Stimulated activated CD8-positive, alpha-beta memory T cell treated with anti-CD3 and anti-CD28 coated beads, Interleukin-4, amount 100 ng/mL, for 4 hours (primary cell): ENCODE data around the gene CHRM4.

Source experiments
- DNase-seq, 2 donors: peaks; one replicate each; pipeline ENCODE4 v3.0.0-alpha.2; 2020; ENCODE audit warnings: low read depth in 2 of 2, low spot score in 1 of 2

CHRM4 gene

DNA sequence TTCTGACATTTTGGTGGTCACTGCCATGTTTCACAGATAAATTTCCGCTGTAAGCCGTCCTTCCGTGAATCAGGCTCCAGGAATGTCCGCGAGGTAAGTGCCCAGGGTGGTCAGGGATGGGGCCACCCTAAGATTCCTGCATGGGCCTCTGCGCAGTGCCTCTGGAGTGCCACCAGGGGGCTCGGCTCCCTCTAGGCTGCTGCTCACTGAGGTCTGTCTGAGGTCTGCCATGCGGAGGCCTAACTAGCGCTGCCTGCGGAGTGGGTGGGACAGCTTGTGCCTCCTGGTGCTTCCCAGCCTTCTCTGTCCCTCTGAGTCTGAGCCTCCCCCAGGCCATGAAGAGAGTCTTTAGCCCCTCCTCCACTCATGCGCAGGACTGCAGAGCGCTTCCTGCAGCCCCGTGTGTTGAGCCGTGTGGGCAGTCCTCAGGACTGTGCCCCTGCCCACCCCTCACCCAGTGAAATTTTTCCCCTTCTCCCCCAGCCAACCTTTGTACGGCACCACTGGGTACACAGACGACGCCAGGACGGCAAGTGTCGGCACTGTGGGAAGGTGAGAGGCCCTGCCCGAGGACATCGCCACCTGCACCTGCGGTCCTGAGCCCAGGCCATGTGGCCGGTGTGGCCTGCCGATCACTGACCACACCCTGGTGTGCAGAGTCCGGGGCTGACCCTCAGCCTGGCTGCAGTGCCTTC lies 22.0 kb downstream of the CHRM4 start:
- DNase-seq = no peak

DNA sequence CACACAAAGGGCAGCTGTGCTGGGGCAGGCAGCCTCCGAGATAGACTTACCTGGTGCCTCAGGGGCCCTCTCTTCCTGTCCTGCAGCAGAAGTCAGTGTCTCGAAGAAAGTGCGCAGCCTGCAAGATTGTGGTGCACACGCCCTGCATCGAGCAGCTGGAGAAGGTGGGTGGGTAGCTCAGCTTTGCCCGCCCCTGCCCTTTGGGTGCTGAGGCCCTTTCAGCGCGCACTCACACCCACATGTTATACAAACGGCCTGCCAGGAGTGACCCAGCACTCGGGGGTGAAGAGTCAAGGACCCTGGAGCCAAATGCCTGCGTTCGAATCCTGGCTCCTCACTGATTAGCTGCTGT lies 23.7 kb downstream of the CHRM4 start:
- no peak for DNase-seq

DNA sequence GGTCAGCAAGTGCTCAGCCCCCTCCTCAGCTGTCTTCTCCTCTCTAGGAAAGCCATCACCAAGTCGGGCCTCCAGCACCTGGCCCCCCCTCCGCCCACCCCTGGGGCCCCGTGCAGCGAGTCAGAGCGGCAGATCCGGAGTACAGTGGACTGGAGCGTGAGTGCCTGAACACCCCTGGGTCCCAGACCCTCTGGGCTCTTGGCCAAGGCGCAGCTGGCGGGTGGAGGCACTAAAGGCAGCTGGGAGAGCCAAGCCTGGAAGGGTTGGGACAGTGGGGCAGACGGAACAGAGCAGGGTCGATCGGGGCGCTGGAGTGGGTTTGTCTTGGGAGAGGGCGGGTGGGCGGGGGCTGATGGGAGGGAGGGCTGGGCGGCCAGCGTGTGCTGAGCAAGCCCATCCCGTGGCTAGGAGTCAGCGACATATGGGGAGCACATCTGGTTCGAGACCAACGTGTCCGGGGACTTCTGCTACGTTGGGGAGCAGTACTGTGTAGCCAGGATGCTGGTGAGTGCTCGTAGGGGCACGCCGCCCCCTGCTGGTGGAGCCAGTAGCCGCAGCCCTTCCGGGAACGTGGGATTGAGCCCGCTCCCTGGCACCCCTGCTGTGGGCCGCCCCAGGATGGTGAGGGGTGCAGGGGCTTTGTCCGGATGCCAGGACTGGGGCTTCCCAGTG lies 24.2 kb downstream of the CHRM4 start:
- DNase-seq = peak; percentile 48 to 58

DNA sequence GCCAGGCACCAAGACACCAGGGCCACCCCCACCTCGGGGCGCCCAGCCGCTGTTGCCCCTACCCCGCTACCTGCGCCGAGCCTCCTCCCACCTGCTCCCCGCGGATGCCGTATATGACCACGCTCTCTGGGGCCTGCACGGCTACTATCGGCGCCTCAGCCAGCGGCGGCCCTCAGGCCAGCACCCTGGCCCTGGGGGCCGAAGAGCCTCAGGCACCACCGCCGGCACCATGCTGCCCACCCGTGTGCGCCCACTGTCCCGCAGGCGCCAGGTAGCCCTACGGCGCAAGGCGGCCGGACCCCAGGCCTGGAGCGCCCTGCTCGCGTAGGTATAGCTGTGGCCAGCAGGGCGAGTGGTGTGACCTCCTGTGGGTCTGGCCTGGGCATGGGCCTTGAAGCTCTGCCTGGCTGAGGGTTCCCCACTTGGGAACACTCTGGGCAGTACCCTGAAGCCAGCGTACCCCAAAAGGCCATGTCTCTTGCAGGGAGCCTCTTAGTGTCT lies 24.9 kb downstream of the CHRM4 start:
- DNase-seq = no peak

DNA sequence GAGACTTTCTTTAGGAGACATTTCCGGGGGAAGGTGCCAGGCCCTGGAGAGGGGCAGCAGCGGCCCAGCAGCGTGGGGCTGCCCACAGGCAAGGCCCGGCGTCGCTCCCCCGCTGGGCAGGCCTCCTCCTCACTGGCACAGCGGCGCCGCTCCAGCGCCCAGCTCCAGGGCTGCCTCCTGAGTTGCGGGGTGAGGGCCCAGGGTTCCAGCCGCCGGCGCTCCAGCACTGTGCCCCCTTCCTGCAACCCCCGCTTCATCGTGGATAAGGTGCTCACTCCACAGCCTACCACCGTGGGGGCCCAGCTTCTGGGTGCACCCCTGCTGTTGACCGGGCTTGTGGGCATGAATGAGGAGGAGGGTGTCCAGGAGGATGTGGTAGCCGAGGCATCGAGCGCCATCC lies 25.3 kb downstream of the CHRM4 start:
- no peak for DNase-seq

DNA sequence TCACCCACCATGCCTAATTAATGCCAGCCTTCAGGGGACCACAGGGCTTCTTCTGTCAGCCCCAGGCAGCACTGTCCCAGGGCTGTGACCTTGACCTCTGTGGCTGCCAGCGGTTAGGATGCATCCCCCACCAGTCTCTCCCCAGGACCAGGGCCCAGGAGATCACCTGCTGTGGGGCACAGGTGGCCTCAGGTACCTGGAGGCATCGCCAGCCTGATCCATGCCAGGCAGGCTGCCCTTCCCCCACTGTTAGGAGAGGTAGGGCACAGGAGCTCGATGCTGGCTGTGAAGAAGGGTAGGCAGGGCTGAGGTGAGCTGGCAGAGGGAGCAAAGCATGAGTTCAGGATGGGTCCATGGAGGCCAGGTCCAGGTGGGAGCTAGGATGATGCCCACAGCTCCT lies 26.8 kb downstream of the CHRM4 start:
- no peak for DNase-seq

DNA sequence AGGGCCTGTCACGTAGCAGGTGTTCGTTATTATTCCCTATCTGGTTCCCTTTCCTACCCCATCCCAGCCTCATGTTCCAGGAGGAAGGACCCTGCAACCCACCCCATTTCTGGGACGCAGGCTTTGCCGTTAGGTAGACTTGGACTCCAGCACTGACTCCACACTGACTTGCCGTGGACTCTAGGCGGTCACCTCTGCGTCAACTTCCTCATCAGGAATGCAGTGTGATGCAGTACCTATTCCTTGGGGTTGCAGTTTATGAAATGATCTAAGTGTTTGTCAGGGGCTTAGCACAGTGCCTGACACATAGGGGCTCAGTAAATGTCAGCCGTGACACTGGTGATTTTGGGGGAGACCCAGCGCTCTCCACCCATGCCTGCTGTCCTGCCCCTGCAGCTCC lies 27.5 kb downstream of the CHRM4 start:
- DNase-seq = no peak

DNA sequence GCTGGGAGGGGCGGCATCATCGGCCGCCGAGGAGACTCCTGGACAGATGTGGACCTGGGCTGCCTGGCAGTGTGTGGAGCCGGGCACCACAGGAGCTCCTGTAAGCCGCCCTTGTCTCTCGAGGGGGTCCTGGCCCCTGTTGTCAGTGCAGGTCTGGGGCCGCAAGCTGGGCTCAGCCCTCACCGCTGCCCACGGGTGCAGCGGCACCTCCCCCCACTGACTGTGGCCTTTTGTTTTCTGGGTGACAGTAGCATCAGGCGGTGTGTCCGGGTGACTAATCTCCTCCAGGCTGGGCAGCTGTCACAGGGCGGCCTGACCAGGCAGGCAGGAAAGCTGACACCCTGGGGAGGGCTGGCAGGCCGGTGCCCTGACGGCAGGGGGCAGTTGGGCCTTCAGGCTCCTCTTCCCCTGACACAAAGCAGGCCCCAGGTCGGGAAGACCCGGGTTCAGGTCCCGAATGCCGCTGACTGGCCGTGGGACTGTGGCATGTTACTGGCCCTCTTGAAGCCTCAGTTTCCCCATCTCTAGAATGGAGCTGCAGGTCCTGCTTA lies 28.0 kb downstream of the CHRM4 start:
- no peak for DNase-seq

DNA sequence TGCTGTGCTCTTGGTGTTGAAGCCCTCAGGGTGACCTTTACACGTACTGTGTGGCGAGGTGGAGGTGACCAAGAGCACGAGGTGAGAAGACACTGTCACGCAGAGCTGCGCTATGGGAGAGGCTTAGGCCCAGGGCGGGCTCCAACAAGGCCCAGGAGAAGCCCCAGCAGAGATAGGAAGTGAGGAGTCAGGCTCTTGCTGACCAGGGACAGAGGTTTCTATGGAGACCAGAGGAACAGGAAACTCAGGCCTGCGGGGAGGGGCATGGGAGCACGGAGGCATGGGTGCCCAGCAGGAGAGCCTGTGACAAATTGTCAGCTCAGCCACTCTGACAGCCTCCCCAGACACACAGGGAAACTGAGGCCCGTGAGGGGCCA lies 28.6 kb downstream of the CHRM4 start:
- DNase-seq = no peak

DNA sequence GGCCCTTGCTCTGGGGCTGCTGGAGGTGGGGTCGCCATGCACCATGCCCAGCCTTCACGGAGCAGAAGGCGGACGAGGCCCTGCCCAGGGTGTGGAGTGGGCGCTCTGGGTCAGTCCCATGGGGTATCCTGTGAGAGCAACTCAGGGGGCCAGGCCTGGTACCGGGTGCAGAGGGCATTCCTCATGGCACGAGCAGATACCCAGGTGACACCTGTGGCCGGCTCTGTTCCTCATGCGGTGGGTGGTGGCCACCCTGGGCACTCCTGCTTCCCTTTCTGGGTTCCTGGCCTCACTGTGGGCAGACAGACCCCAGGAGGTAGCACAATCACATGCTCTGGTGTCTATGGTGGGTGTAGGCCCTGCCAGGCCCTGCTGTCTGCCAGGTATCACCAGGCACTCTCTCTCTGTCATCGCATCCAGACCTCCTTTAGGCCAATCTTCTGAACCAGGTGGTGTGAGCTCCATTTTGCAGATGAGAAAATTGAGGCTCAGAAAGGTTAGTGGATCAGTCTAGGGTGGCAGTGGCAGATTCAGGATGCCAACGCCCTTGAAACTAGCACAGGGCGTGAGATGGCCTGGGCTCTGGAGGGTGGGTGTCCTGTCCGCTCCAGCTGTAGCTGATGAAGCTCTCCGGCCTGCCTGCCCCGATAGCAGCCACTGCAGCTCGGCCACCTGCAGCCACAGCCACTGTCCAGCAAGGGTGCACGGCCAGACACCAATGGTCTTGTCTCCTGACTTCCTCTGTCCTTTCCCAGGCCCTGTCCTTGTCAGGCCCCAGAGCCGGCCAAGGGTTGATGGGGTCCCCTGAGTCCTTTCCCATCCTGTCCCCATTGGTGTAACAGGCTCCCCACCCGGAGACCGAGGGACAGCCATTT lies 29.2 kb downstream of the CHRM4 start:
- DNase-seq = no peak

DNA sequence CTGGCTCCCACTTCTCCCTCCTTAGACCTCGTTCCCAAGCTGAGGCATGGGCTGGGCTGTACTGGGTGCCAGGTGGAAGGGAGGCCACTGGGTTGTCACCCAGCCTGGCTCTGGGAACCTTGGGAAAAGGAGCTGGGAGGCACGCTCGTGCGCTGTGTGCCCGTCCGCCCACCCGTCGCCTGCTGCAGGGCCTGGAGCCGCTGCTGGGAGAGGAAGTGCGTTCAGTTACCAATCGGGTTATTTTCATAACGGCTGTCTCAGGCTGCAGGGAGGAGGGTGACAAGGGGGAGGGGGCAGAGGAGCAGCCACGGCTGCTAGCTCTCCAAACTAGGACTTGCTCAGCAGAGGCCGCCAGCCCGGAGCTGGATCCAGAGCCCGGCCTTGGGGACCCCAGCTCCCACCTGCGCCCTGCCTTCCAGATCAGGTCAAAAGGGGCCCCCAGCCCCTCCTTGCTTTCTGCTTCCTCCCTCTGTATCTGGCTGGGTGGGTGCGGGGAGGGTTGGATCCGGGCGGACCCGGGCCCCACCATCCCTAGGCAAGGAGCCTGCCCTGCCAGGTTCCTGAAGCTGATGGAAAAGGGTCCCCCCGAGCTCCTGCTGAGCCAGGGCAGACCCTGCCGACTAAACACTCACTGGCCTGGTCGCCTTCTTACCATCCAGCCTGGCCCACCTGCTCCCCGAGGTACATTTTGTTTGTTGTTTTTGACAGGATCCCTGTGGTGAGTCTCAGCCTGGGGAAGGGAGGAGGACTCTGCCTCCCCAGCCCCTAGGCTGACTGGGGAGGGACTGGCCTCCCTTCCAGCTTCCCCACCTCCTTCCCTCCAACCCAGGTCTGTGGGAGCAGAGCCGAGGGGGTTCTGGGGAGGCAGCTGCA lies 30.1 kb downstream of the CHRM4 start:
- DNase-seq = no peak

DNA sequence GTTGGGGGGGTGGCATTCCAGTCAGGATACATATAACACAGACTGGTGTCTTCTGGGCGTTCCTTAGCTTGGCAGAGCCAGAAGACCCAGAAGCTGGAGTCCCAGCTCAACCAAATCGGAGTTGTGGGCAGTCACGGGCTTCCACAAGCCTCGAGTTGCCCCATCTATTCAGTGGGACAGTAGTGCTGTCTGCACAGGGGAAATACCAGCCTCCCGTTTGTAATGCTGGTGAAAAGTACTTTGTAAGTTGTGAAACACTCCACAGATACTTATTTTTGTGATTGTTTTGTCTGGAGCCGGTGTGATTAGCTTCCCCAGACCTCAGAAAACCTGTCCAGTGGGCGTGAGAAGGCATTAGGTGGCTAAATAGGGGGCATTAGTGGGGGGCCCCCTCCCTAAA lies 30.7 kb downstream of the CHRM4 start:
- no peak for DNase-seq

DNA sequence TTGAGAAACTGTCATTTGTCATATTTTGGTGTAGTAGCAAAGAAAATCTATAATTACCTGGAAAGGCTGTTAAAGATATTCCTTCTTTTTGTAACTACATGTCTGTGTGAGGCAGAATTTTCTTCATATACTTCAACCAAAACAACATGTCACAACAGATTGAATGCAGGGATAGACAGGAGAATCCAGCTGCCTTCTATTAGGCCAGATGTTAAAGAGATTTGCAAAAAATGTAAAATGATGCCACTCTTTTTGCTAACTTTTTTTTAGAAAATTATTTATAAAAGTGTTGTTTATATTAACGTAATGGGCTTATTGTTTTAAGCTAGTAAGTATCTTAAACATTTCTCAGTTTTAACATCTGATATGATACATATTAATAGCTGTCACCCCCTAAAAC lies 31.6 kb downstream of the CHRM4 start:
- no peak for DNase-seq

DNA sequence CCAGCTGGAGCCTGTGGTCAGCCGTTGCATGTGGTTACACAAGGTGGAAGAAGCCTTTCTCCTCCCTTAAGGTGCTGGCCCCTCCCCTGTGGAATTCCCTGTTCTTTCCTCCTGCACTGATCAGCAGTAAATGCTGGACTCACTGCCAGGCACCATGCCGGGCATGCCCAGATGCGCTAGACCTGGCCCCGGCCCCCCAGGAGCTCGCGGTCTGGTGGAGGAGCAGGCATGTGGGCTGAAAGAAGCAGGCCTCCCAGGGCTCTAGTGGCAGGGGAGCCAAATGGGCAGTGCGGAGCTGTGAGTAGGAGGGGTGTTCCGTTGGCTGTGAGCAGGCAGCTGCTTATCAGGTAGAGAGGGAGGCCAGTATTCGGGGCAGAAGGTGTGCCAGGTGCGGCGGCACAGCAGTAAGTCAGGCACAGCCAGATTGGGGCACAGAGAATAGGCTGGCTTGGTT lies 34.1 kb downstream of the CHRM4 start:
- no peak for DNase-seq

DNA sequence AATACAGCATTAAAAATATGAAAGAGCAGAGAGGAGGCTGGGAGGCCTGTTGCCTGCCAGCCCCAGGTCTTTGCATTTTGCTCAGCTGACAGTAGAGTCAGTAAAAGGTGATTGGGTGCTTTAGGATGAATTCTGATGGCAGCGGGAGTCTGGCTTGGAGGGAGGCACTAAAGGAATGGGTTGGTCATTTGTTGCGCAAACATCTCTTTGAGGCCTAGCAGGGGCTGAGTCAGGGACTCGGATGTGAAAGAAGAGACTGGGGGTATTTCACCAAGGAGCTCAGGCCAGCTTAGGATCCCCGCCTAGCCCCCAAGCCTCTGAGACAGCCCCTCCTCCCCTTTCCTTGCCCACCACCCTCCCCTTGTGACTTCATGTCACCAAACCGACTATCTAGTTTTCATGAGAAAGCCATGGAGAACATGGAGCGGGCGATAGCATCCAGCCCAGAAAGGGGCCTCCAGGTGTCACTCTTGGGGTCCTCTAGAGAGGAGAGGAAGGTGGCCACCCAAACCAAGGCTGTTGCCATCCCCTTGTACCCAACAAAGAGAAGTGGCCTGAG lies 34.6 kb downstream of the CHRM4 start:
- no peak for DNase-seq

DNA sequence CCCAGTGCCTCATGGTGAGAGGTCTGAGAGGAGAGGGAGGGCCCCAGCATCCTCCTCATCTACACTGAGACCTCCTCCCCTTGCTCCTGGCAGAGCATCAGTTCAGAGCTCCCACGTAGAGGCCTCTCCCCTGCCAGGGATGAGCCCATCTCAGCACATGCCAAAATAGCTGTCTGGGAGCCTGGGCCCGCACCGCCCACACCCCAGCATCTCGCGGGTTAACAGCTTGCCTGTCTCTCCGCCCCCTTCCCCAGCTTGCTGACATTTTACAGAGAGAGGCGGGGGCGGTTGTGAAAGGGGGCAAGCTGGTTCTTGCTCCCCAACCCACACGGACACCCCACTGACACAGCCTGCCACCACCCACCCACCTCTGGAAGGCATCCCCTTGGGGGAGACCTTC lies 37.9 kb downstream of the CHRM4 start:
- DNase-seq = peak in 1 of 2 donors; percentile 67

DNA sequence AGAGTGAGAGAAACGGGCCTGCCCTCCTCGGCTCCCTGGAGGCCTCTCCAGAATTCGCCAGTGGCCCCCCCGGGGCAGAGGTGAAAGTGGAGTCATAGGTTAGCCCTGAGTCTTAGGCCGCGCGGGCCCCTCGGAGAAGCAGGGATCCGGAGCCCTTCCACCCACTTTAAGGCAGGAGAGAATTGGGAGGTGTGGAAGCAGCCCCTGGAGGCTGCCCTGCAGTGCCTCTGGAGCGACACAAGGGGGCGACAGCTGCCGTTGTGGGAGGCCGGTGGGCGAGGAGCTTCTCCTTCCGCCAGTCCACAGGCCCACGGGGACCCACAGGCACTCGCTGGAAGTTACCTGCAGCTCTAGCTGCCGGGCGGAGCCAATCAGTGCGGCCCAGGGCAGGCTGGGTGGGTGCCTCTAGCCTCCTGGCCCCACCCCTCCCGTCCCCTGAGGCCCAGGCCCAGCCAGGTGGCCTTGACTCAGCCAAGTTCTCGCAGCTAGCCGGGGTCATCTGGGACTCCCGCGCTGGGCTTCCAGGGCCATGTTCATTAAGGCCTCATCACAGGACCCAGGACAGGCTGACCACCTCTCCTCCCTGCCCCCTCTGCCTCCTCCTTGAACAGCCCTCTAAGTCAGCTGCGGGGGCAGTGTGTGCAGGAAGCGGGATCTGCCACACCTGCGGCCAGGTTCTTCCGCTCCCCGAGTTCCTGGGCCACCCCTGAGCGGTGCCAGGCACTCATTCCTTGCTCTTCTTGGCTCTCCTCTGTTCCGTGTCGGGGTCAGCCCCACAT lies 39.3 kb downstream of the CHRM4 start:
- peak in 1 of 2 donors; percentile 50 for DNase-seq

DNA sequence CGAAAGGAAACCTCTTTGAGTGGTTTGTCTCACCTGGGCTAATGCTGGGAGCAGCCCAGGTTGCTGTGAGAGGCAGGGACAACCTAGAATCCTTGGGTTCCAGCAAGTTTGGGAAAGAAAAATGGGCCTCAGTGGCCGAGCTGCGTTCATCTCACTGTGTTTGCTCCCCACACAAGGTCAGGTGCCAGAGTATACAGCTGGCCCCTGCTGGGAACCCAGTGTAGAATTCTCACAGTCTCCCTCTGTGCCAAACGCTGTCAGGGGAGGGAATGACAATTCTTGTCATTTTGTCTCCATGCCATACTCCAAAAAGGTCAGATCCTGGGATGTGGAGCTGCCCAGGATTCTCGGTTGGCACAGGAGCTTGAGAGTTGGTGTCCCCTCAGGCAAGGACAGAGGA lies 40.0 kb downstream of the CHRM4 start:
- DNase-seq = no peak

DNA sequence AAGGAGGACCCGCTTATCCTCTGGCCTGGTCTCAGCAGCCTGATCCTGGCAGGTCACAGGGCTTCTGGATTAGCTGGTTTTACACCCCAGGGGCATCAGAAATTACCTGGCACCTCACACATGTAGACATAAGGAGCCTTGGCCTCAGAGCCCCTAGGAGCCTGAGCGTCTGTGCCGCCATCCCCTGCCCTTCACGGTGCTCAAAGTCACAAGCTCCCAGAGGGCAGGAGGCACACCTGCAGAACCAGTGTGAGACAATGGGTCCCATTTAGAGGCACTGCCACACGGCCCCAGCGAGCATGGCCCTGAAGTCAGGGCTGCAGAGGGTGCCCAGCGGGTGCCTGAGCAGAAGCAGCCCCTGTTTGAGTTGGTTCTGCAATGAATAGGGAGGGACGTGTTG lies 40.4 kb downstream of the CHRM4 start:
- no peak for DNase-seq

DNA sequence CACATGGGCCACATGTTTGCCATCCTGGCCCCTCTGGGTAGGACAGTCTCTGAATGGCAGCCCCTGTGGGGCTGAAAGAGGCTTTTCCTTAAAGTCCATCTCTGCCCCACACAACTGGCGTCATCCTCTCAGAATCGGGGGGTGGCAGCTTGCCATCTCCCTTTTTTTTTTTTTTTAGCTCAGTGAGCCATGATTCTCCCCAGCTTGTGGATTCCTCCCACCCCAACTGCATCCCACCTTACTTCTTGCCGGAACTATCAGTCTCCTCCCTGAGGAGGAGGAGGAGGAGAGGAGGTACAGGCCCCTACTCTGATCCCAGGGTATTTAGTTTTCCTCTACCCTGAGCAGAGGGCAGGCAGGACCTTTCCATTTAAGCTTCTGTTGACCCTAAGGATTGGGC lies 40.9 kb downstream of the CHRM4 start:
- no peak for DNase-seq
